HCT116 (cell line): ENCODE data around the gene SLC25A10. TPM values are rescaled to one million over a fixed set of nuclear protein-coding genes. Genes with fewer than 3 reads are reported as not detected.

Experiments
- ATAC-seq: fragments of 200-7000 bp; cut with Tn5 transposase; 2 replicates; pipeline ENCODE4 v1.9.1; 2020; ENCODE audit warnings: mild to moderate bottlenecking, moderate library complexity
- BruUV-seq: library from RNA; stranded (reverse); fragments of 400-500 nt; replicated peaks from 2 replicates; lab custom pipeline; 2021; lab: Mats Ljungman, UMichigan
- CTCF ChIA-PET: fragments of 300-600 bp; sonication (Branson Sonifier 250); formaldehyde crosslinking; loops from one replicate; lab custom pipeline; 2021; ENCODE audit warnings: antibody characterized with exemption; lab: Charles Lee
- POLR2A ChIA-PET: fragments of 300-600, 350-600 bp; sonication (Branson Sonifier 250); formaldehyde crosslinking; loops from one replicate; lab custom pipeline; 2021; ENCODE audit warnings: antibody characterized with exemption; lab: Charles Lee
- RAD21 ChIA-PET, 2 experiments: fragments of 300-600 bp; sonication (Branson Sonifier 250); formaldehyde crosslinking; loops; one replicate each; lab custom pipeline; 2023; ENCODE audit warnings: low total read pairs in 2 of 2; ENCODE audit not compliant: uncharacterized antibody in 2 of 2, unreplicated experiment in 2 of 2, low non-redundant PET in 1 of 2; lab: Charles Lee
- DNase-seq: peaks from one replicate; pipeline ENCODE4 v3.0.0-alpha.2; 2010; ENCODE audit warnings: low read depth, low spot score
- H2AFZ ChIP-seq: fragments of 200-600 bp; shearing (Covaris generic), sonication (generic); 2 replicates; pipeline ENCODE4 v1.6.1; 2017; ENCODE audit warnings: low read depth, mixed run types, mixed read lengths, antibody characterized with exemption, low read length; ENCODE audit not compliant: poor library complexity, severe bottlenecking
- H3K27ac ChIP-seq: 2 replicates; pipeline ENCODE4 v1.5.1; 2012; ENCODE audit warnings: low read depth, low read length
- H3K27me3 ChIP-seq: fragments of 200-600 bp; sonication (generic); 2 replicates; pipeline ENCODE4 v1.6.1; 2016; ENCODE audit warnings: mixed run types, low read length, mixed read lengths; ENCODE audit not compliant: insufficient read depth
- H3K36me3 ChIP-seq, 2 experiments: fragments of 200-500 bp in 1 of 2; fragments of 200-600 bp in 1 of 2; sonication (Bioruptor generic) in 1 of 2; sonication (generic) in 1 of 2; 2 replicates each; pipeline versions ENCODE4 v1.5.1 to v1.6.1; 2014 to 2016; ENCODE audit warnings: low read length in 2 of 2, inconsistent platforms in 1 of 2, mixed read lengths in 1 of 2, mixed run types in 1 of 2; ENCODE audit not compliant: insufficient read depth in 2 of 2, control insufficient read depth in 1 of 2
- H3K4me1 ChIP-seq, 2 experiments: fragments of 200-600 bp in 1 of 2; sonication (generic) in 1 of 2; 2 replicates each; pipeline versions ENCODE4 v1.5.1 to v1.6.1; 2012 to 2017; ENCODE audit warnings: low read length in 2 of 2, inconsistent platforms in 1 of 2, mild to moderate bottlenecking in 1 of 2, mixed read lengths in 1 of 2, mixed run types in 1 of 2, moderate library complexity in 1 of 2; ENCODE audit not compliant: insufficient read depth in 2 of 2, control insufficient read depth in 1 of 2
- H3K4me2 ChIP-seq: fragments of 200-600 bp; sonication (generic); 2 replicates; pipeline ENCODE4 v1.6.1; 2017; ENCODE audit warnings: mixed run types, low read length, mixed read lengths
- H3K4me3 ChIP-seq, 2 experiments: fragments of 200-600 bp in 1 of 2; sonication (generic) in 1 of 2; replicated peaks in 1 of 2; 2 replicates each; pipeline ENCODE4 v1.5.1; 2011 to 2016; ENCODE audit warnings: low read length in 2 of 2, control low read depth in 1 of 2, low read depth in 1 of 2, mild to moderate bottlenecking in 1 of 2, mixed read lengths in 1 of 2, mixed run types in 1 of 2
- H3K79me2 ChIP-seq: fragments of 200-600 bp; sonication (generic); 2 replicates; pipeline ENCODE4 v1.6.1; 2017; ENCODE audit warnings: mild to moderate bottlenecking, mixed run types, low read length, moderate library complexity, mixed read lengths; ENCODE audit not compliant: insufficient read depth
- H3K9ac ChIP-seq: fragments of 200-600 bp; sonication (generic); 2 replicates; pipeline ENCODE4 v1.6.1; 2016; ENCODE audit warnings: low read length, mixed read lengths
- H3K9me2 ChIP-seq: fragments of 200-600 bp; sonication (generic), shearing (Covaris generic); 2 replicates; pipeline ENCODE4 v1.6.1; 2017; ENCODE audit warnings: mixed run types, mild to moderate bottlenecking, moderate library complexity; ENCODE audit not compliant: insufficient read depth
- H3K9me3 ChIP-seq, 2 experiments: fragments of 200-500 bp in 1 of 2; fragments of 200-600 bp in 1 of 2; sonication (Bioruptor generic) in 1 of 2; sonication (generic) in 1 of 2; 2 replicates each; pipeline ENCODE4 v1.6.1; 2014 to 2017; ENCODE audit warnings: low read length in 2 of 2, mixed read lengths in 2 of 2, inconsistent platforms in 1 of 2, low read depth in 1 of 2, mild to moderate bottlenecking in 1 of 2, mixed run types in 1 of 2, moderate library complexity in 1 of 2; ENCODE audit not compliant: control insufficient read depth in 1 of 2, insufficient read depth in 1 of 2
- H4K20me1 ChIP-seq: fragments of 200-600 bp; sonication (generic), shearing (Covaris generic); 2 replicates; pipeline ENCODE4 v1.6.1; 2017; ENCODE audit warnings: mixed run types, mild to moderate bottlenecking, moderate library complexity; ENCODE audit not compliant: insufficient read depth
- CTCF ChIP-seq, 3 experiments: fragments of 200-600 bp in 1 of 3; sonication (generic) in 1 of 3; IDR thresholded peaks in 2 of 3; conservative IDR thresholded peaks in 1 of 3; 2 replicates each; pipeline ENCODE4 v1.5.1; 2012 to 2017; ENCODE audit warnings: low read depth in 2 of 3, low read length in 2 of 3, antibody characterized with exemption in 1 of 3, borderline replicate concordance in 1 of 3, control low read depth in 1 of 3, mild to moderate bottlenecking in 1 of 3, mixed read lengths in 1 of 3, mixed run types in 1 of 3, moderate library complexity in 1 of 3; ENCODE audit not compliant: insufficient read depth in 1 of 3
- EGR1 ChIP-seq: IDR thresholded peaks from 2 replicates; pipeline ENCODE4 v1.6.1; 2012; ENCODE audit warnings: low read depth
- EZH2phosphoT487 ChIP-seq: fragments of 200-600 bp; IDR thresholded peaks from 2 replicates; pipeline ENCODE4 v1.6.1; 2018; ENCODE audit warnings: antibody characterized with exemption, borderline replicate concordance
- FOSL1 ChIP-seq: IDR thresholded peaks from 2 replicates; pipeline ENCODE4 v1.6.1; 2012; ENCODE audit warnings: low read depth
- JUND ChIP-seq: IDR thresholded peaks from 2 replicates; pipeline ENCODE4 v1.6.1; 2012
- POLR2AphosphoS5 ChIP-seq: IDR thresholded peaks from 2 replicates; pipeline ENCODE4 v1.6.1; 2011; ENCODE audit warnings: mild to moderate bottlenecking, low read depth, low read length, moderate library complexity
- RAD21 ChIP-seq: IDR thresholded peaks from 2 replicates; pipeline ENCODE4 v1.6.1; 2012; ENCODE audit warnings: low read depth, mild to moderate bottlenecking
- SIN3A ChIP-seq: IDR thresholded peaks from 2 replicates; pipeline ENCODE4 v1.6.1; 2012; ENCODE audit warnings: low read depth
- SRF ChIP-seq: IDR thresholded peaks from 2 replicates; pipeline ENCODE4 v1.6.1; 2012; ENCODE audit warnings: low read depth
- YY1 ChIP-seq: IDR thresholded peaks from 2 replicates; pipeline ENCODE4 v1.6.1; 2011; ENCODE audit warnings: low read length, low read depth, moderate library complexity, mild to moderate bottlenecking; ENCODE audit not compliant: insufficient replicate concordance; ENCODE audit errors: extremely low read depth
- ZBTB33 ChIP-seq: IDR thresholded peaks from 2 replicates; pipeline ENCODE4 v1.6.1; 2011; ENCODE audit warnings: mild to moderate bottlenecking, low read length, moderate library complexity; ENCODE audit not compliant: insufficient replicate concordance; ENCODE audit errors: extremely low read depth
- ZNF274 ChIP-seq: fragments of 200-500 bp; sonication (Bioruptor generic); IDR thresholded peaks from 2 replicates; pipeline ENCODE4 v1.6.1; 2014; ENCODE audit warnings: mild to moderate bottlenecking, low read depth, low read length, inconsistent platforms
- intact Hi-C: fragments of 100-400 bp; cut with micrococcal nuclease; formaldehyde crosslinking; loops from 2 replicates; pipeline ENCODE4 v1.10.0; 2022
- total RNA-seq: library from RNA; stranded (reverse); gene quantifications from one replicate; pipeline ENCODE4 v1.2.1, GENCODE V29; 2021; ENCODE audit not compliant: unreplicated experiment

SLC25A10 gene
- total RNA-seq, 1 experiment from 2014 or later = 70.8 TPM

GRCh38 chr17:81672504-81672903, 39.6 kb upstream of the SLC25A10 start:
- ChIA-PET RAD21 (no interaction called here), POLR2A (interaction anchor here (0.7 kb wide), 1 partner anchor 11 kb away, joined by 3 read pairs; the partner anchor contains the start of genes ARL16 and HGS), CTCF (no interaction called here)
- Histone ChIP-seq H3K4me3 (no peak overlapping the region), H4K20me1 (peaks cover 3% of the 10 kb centered on the region; the same call in 1 of the 2 replicates), H3K79me2 (peaks cover 53% of the 10 kb centered on the region), H3K27me3 (no peaks in the 10 kb centered on the region), H3K36me3 (peaks cover 40 to 59% of the 10 kb centered on the region in 2 experiments), H3K9me2 (no peaks in the 10 kb centered on the region), H3K9ac (no peak overlapping the region), H2AFZ (no peak overlapping the region), H3K4me2 (no peak overlapping the region), H3K27ac (no peak overlapping the region), H3K9me3 (no peaks in the 10 kb centered on the region), H3K4me1 (peaks cover 9% of the 10 kb centered on the region in 2 experiments)
- intact Hi-C loops = no loop called here
- no peak for ATAC-seq
- TF ChIP-seq ZNF274 (no peak), JUND (no peak), EGR1 (no peak), ZBTB33 (no peak), SIN3A (no peak), YY1 (no peak), CTCF (IDR thresholded peaks at IDR 0.05 in 2 of 3, conservative IDR thresholded peaks at IDR 0.05 in 1 of 3; ENCODE audit: borderline replicate concordance in 1 of 3, insufficient read depth in 1 of 3, low read depth in 2 of 3, low read length in 2 of 3) (no peak), RAD21 (no peak), EZH2phosphoT487 (no peak), POLR2AphosphoS5 (no peak), FOSL1 (no peak), SRF (no peak)
- no TSS peak for BruUV-seq
- no peak for DNase-seq
